WTC11 (cell line): ENCODE measurements around the gene SEPTIN1. TPM values are rescaled to one million over a fixed set of nuclear protein-coding genes. Genes with fewer than 3 reads are reported as not detected.

Experiments used
- ATF1 ChIP-seq: sonication (generic); formaldehyde crosslinking; IDR thresholded peaks from 2 replicates; pipeline ENCODE4 v1.8.1; 2023; ENCODE audit warnings: mild to moderate bottlenecking, moderate library complexity, missing genetic modification reagents
- CBFB ChIP-seq: sonication (generic); formaldehyde crosslinking; IDR thresholded peaks from 2 replicates; pipeline ENCODE4 v1.8.1; 2022; ENCODE audit warnings: mild to moderate bottlenecking, low read depth, missing genetic modification reagents
- CREB1 ChIP-seq: sonication (generic); formaldehyde crosslinking; IDR thresholded peaks from 2 replicates; pipeline ENCODE4 v1.8.0; 2023; ENCODE audit warnings: mild to moderate bottlenecking, missing genetic modification reagents
- GABPB1 ChIP-seq: sonication (generic); formaldehyde crosslinking; IDR thresholded peaks from 2 replicates; pipeline ENCODE4 v1.8.1; 2023; ENCODE audit warnings: mild to moderate bottlenecking, missing genetic modification reagents
- GTF2I ChIP-seq: fragments of 250-450 bp; sonication (Bioruptor Pico); conservative IDR thresholded peaks from 2 replicates; pipeline ENCODE4 v1.4.0; 2021; ENCODE audit warnings: mild to moderate bottlenecking
- HMGA2 ChIP-seq: fragments of 250-450 bp; sonication (Bioruptor Pico); IDR thresholded peaks from 2 replicates; pipeline ENCODE4 v1.4.0; 2021; ENCODE audit warnings: mild to moderate bottlenecking, moderate library complexity
- JAZF1 ChIP-seq: fragments of 250-450 bp; sonication (Bioruptor Pico); IDR thresholded peaks from 2 replicates; pipeline ENCODE4 v1.9.0; 2021; ENCODE audit warnings: moderate library complexity, mild to moderate bottlenecking, inconsistent platforms
- MXD4 ChIP-seq: fragments of 250-450 bp; sonication (Bioruptor Pico); IDR thresholded peaks from 2 replicates; pipeline ENCODE4 v1.8.0; 2021; ENCODE audit warnings: mild to moderate bottlenecking, moderate library complexity, borderline replicate concordance
- NFATC4 ChIP-seq: fragments of 250-450 bp; sonication (Bioruptor Pico); IDR thresholded peaks from 2 replicates; pipeline ENCODE4 v1.9.0; 2021; ENCODE audit warnings: mild to moderate bottlenecking
- NR1H2 ChIP-seq: sonication (generic); formaldehyde crosslinking; IDR thresholded peaks from 2 replicates; pipeline ENCODE4 v1.9.0; 2021; ENCODE audit warnings: mild to moderate bottlenecking, moderate library complexity, missing genetic modification reagents
- NR2C2 ChIP-seq: sonication (generic); formaldehyde crosslinking; IDR thresholded peaks from 2 replicates; pipeline ENCODE4 v1.8.0; 2022; ENCODE audit warnings: mild to moderate bottlenecking, missing genetic modification reagents
- NR3C1 ChIP-seq: sonication (generic); formaldehyde crosslinking; conservative IDR thresholded peaks from 2 replicates; pipeline ENCODE4 v1.8.1; 2023; ENCODE audit warnings: low read depth, mild to moderate bottlenecking, missing genetic modification reagents
- OVOL2 ChIP-seq: fragments of 250-450 bp; sonication (Bioruptor Pico); IDR thresholded peaks from 2 replicates; pipeline ENCODE4 v1.9.0; 2021; ENCODE audit warnings: mild to moderate bottlenecking, borderline replicate concordance
- PRRX2 ChIP-seq: fragments of 250-450 bp; sonication (Bioruptor Pico); IDR thresholded peaks from 2 replicates; pipeline ENCODE4 v1.8.0; 2021; ENCODE audit warnings: mild to moderate bottlenecking
- SMAD3 ChIP-seq: sonication (generic); formaldehyde crosslinking; IDR thresholded peaks from 2 replicates; pipeline ENCODE4 v1.8.0; 2022; ENCODE audit warnings: missing genetic modification reagents, mild to moderate bottlenecking, borderline replicate concordance
- TCF7 ChIP-seq: sonication (generic); formaldehyde crosslinking; IDR thresholded peaks from 2 replicates; pipeline ENCODE4 v1.8.0; 2022; ENCODE audit warnings: mild to moderate bottlenecking, low read depth, missing genetic modification reagents, moderate library complexity
- ZNF232 ChIP-seq: sonication (generic); formaldehyde crosslinking; IDR thresholded peaks from 2 replicates; pipeline ENCODE4 v1.8.0; 2022; ENCODE audit warnings: mild to moderate bottlenecking, missing genetic modification reagents
- ZNF263 ChIP-seq: sonication (generic); formaldehyde crosslinking; IDR thresholded peaks from 2 replicates; pipeline ENCODE4 v1.8.1; 2022; ENCODE audit warnings: low read depth, mild to moderate bottlenecking, moderate library complexity, missing genetic modification reagents
- ZNF317 ChIP-seq: sonication (generic); formaldehyde crosslinking; IDR thresholded peaks from 2 replicates; pipeline ENCODE4 v1.8.1; 2023; ENCODE audit warnings: low read depth, mild to moderate bottlenecking, moderate library complexity, missing genetic modification reagents, borderline replicate concordance
- ZNF396 ChIP-seq: fragments of 250-450 bp; sonication (Bioruptor Pico); IDR thresholded peaks from 2 replicates; pipeline ENCODE4 v1.8.0; 2021; ENCODE audit warnings: mild to moderate bottlenecking, moderate library complexity, borderline replicate concordance
- total RNA-seq: library from RNA; stranded (reverse); gene quantifications from 3 replicates; pipeline ENCODE4 v1.2.3, GENCODE V29; 2021
- TF ChIP-seq, protein P1 (sequence below): fragments of 250-450 bp; sonication (Bioruptor Pico); IDR thresholded peaks from 2 replicates; pipeline ENCODE4 v1.9.0; 2021; ENCODE audit warnings: mild to moderate bottlenecking
- TF ChIP-seq, protein P2 (sequence below): sonication (generic); formaldehyde crosslinking; IDR thresholded peaks from 2 replicates; pipeline ENCODE4 v1.8.1; 2023; ENCODE audit warnings: mild to moderate bottlenecking, moderate library complexity, missing genetic modification reagents
- TF ChIP-seq, protein P3 (sequence below): sonication (generic); formaldehyde crosslinking; IDR thresholded peaks from 2 replicates; pipeline ENCODE4 v1.8.0; 2023; ENCODE audit warnings: mild to moderate bottlenecking, missing genetic modification reagents
- TF ChIP-seq, protein P4 (sequence below): sonication (generic); formaldehyde crosslinking; conservative IDR thresholded peaks from 2 replicates; pipeline ENCODE4 v1.8.1; 2022; ENCODE audit warnings: mild to moderate bottlenecking, missing genetic modification reagents
- TF ChIP-seq, protein P5 (sequence below): sonication (generic); formaldehyde crosslinking; IDR thresholded peaks from 2 replicates; pipeline ENCODE4 v1.8.1; 2022; ENCODE audit warnings: low read depth, missing genetic modification reagents, borderline replicate concordance
- TF ChIP-seq, protein P6 (sequence below): sonication (generic); formaldehyde crosslinking; IDR thresholded peaks from 2 replicates; pipeline ENCODE4 v1.8.0; 2023; ENCODE audit warnings: missing genetic modification reagents
- TF ChIP-seq, protein P7 (sequence below): sonication (generic); formaldehyde crosslinking; IDR thresholded peaks from 2 replicates; pipeline ENCODE4 v1.8.1; 2022; ENCODE audit warnings: mild to moderate bottlenecking, moderate library complexity, missing genetic modification reagents
- TF ChIP-seq, protein P8 (sequence below): fragments of 250-450 bp; sonication (Bioruptor Pico); IDR thresholded peaks from 2 replicates; pipeline ENCODE4 v1.9.0; 2021; ENCODE audit warnings: moderate library complexity, mild to moderate bottlenecking, inconsistent platforms, borderline replicate concordance

Gene SEPTIN1
- total RNA-seq, 1 experiment from 2014 or later: 2.3 TPM

DNA sequence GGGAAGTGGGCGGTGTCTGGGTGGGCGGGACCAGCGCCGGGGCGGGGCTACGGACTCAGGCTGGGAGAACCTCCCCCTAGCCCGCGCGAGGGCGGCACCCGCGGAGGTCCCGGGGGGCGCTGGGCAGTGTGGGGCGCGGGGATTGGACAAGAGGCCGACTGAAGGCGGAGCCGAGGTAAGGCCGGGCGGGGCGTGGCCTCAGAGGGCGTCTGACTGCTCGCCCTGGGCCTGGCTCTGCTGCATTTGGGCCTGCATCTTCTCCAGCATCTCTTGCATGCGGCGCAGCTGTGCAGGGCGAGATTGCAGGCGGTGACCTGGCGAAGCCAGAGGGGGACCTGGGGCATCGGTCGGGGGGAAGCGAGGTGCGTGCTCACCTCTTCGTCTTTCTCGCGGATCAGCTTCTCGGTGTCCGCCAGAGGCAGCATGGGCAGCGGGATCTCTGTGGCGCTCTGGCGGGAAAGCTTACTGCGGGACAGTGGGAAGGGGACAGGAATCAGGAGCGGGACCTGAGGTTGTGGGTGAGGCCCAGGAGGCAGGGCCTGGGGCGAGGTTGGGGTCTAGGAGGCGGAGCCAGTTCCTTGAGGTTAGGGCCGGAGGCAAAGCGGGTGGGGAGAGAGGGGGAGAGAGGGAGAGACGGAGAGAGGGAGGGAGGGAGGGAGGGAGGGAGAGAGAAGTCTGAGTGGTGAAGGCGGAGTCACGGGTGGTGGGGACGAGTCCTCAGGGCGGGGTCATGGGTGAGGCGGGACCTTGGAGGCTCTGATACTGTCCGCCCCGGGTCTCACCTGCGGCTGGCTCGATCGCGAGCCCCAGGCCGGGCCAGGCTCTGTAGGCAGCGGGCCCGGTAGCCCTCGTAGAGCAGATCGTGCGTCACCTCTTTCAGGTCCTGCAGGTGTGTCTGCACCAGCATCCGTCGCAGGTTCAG is 3.9 kb downstream of the SEPTIN1 start (continued):
- TF ChIP-seq, protein P1, sequence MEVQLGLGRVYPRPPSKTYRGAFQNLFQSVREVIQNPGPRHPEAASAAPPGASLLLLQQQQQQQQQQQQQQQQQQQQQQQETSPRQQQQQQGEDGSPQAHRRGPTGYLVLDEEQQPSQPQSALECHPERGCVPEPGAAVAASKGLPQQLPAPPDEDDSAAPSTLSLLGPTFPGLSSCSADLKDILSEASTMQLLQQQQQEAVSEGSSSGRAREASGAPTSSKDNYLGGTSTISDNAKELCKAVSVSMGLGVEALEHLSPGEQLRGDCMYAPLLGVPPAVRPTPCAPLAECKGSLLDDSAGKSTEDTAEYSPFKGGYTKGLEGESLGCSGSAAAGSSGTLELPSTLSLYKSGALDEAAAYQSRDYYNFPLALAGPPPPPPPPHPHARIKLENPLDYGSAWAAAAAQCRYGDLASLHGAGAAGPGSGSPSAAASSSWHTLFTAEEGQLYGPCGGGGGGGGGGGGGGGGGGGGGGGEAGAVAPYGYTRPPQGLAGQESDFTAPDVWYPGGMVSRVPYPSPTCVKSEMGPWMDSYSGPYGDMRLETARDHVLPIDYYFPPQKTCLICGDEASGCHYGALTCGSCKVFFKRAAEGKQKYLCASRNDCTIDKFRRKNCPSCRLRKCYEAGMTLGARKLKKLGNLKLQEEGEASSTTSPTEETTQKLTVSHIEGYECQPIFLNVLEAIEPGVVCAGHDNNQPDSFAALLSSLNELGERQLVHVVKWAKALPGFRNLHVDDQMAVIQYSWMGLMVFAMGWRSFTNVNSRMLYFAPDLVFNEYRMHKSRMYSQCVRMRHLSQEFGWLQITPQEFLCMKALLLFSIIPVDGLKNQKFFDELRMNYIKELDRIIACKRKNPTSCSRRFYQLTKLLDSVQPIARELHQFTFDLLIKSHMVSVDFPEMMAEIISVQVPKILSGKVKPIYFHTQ (CRISPR knock-in tag): no peak
- 0 out of 2 replicates have a peak, but pooled peaks have one; percentile 50 for TF ChIP-seq GABPB1 (CRISPR knock-in tag)
- no peak for TF ChIP-seq NR3C1
- TF ChIP-seq, protein P2, sequence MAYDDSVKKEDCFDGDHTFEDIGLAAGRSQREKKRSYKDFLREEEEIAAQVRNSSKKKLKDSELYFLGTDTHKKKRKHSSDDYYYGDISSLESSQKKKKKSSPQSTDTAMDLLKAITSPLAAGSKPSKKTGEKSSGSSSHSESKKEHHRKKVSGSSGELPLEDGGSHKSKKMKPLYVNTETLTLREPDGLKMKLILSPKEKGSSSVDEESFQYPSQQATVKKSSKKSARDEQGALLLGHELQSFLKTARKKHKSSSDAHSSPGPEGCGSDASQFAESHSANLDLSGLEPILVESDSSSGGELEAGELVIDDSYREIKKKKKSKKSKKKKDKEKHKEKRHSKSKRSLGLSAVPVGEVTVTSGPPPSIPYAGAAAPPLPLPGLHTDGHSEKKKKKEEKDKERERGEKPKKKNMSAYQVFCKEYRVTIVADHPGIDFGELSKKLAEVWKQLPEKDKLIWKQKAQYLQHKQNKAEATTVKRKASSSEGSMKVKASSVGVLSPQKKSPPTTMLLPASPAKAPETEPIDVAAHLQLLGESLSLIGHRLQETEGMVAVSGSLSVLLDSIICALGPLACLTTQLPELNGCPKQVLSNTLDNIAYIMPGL (CRISPR knock-in tag): no peak; the same call in 1 of the 2 replicates
- no peak for TF ChIP-seq NR1H2 (CRISPR knock-in tag)
- TF ChIP-seq NFATC4 (CRISPR knock-in tag): no peak
- TF ChIP-seq ZNF317 (CRISPR knock-in tag): no peak
- TF ChIP-seq OVOL2: no peak
- TF ChIP-seq GTF2I (CRISPR knock-in tag): no peak
- TF ChIP-seq, protein P3, sequence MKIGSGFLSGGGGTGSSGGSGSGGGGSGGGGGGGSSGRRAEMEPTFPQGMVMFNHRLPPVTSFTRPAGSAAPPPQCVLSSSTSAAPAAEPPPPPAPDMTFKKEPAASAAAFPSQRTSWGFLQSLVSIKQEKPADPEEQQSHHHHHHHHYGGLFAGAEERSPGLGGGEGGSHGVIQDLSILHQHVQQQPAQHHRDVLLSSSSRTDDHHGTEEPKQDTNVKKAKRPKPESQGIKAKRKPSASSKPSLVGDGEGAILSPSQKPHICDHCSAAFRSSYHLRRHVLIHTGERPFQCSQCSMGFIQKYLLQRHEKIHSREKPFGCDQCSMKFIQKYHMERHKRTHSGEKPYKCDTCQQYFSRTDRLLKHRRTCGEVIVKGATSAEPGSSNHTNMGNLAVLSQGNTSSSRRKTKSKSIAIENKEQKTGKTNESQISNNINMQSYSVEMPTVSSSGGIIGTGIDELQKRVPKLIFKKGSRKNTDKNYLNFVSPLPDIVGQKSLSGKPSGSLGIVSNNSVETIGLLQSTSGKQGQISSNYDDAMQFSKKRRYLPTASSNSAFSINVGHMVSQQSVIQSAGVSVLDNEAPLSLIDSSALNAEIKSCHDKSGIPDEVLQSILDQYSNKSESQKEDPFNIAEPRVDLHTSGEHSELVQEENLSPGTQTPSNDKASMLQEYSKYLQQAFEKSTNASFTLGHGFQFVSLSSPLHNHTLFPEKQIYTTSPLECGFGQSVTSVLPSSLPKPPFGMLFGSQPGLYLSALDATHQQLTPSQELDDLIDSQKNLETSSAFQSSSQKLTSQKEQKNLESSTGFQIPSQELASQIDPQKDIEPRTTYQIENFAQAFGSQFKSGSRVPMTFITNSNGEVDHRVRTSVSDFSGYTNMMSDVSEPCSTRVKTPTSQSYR (CRISPR knock-in tag): no peak
- TF ChIP-seq ZNF263: no peak
- TF ChIP-seq, protein P4, sequence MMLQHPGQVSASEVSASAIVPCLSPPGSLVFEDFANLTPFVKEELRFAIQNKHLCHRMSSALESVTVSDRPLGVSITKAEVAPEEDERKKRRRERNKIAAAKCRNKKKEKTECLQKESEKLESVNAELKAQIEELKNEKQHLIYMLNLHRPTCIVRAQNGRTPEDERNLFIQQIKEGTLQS (CRISPR knock-in tag): no peak
- no peak for TF ChIP-seq NR2C2 (CRISPR knock-in tag)
- TF ChIP-seq PRRX2 (CRISPR knock-in tag): no peak
- TF ChIP-seq, protein P5, sequence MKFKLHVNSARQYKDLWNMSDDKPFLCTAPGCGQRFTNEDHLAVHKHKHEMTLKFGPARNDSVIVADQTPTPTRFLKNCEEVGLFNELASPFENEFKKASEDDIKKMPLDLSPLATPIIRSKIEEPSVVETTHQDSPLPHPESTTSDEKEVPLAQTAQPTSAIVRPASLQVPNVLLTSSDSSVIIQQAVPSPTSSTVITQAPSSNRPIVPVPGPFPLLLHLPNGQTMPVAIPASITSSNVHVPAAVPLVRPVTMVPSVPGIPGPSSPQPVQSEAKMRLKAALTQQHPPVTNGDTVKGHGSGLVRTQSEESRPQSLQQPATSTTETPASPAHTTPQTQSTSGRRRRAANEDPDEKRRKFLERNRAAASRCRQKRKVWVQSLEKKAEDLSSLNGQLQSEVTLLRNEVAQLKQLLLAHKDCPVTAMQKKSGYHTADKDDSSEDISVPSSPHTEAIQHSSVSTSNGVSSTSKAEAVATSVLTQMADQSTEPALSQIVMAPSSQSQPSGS (CRISPR knock-in tag): no peak
- no peak for TF ChIP-seq CBFB (CRISPR knock-in tag)
- no peak for TF ChIP-seq ZNF232 (CRISPR knock-in tag)
- no peak for TF ChIP-seq MXD4
- no peak for TF ChIP-seq ATF1
- no peak for TF ChIP-seq SMAD3 (CRISPR knock-in tag)
- TF ChIP-seq JAZF1 (CRISPR knock-in tag): no peak
- TF ChIP-seq, protein P6, sequence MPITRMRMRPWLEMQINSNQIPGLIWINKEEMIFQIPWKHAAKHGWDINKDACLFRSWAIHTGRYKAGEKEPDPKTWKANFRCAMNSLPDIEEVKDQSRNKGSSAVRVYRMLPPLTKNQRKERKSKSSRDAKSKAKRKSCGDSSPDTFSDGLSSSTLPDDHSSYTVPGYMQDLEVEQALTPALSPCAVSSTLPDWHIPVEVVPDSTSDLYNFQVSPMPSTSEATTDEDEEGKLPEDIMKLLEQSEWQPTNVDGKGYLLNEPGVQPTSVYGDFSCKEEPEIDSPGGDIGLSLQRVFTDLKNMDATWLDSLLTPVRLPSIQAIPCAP (CRISPR knock-in tag): peak; percentile 85
- TF ChIP-seq, protein P7, sequence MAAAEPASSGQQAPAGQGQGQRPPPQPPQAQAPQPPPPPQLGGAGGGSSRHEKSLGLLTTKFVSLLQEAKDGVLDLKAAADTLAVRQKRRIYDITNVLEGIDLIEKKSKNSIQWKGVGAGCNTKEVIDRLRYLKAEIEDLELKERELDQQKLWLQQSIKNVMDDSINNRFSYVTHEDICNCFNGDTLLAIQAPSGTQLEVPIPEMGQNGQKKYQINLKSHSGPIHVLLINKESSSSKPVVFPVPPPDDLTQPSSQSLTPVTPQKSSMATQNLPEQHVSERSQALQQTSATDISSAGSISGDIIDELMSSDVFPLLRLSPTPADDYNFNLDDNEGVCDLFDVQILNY (CRISPR knock-in tag): peak; percentile 36; the same call in 1 of the 2 replicates
- no peak for TF ChIP-seq HMGA2 (CRISPR knock-in tag)
- TF ChIP-seq, protein P8, sequence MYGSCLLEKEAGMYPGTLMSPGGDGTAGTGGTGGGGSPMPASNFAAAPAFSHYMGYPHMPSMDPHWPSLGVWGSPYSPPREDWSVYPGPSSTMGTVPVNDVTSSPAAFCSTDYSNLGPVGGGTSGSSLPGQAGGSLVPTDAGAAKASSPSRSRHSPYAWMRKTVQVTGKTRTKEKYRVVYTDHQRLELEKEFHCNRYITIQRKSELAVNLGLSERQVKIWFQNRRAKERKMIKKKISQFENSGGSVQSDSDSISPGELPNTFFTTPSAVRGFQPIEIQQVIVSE (CRISPR knock-in tag): no peak
- TF ChIP-seq ZNF396: no peak
- no peak for TF ChIP-seq CREB1 (CRISPR knock-in tag)
- no peak for TF ChIP-seq TCF7
